Mammary epithelial cell (primary cell): Measurements from ENCODE around the gene ERI3.

Experiments
- CTCF ChIP-seq, 2 donors: IDR thresholded peaks in 1 of 2; conservative IDR thresholded peaks in 1 of 2; 2 replicates each; pipeline ENCODE4 v1.5.1; 2011 to 2012; ENCODE audit warnings: inconsistent platforms in 2 of 2, low read length in 2 of 2, mild to moderate bottlenecking in 2 of 2, control low read depth in 1 of 2, low read depth in 1 of 2; ENCODE audit not compliant: insufficient read depth in 1 of 2; ENCODE audit errors: extremely low read depth in 1 of 2
- EZH2 ChIP-seq: IDR thresholded peaks from 2 replicates; pipeline ENCODE4 v1.6.1; 2012; ENCODE audit warnings: low read length, inconsistent platforms, borderline replicate concordance

DNA sequence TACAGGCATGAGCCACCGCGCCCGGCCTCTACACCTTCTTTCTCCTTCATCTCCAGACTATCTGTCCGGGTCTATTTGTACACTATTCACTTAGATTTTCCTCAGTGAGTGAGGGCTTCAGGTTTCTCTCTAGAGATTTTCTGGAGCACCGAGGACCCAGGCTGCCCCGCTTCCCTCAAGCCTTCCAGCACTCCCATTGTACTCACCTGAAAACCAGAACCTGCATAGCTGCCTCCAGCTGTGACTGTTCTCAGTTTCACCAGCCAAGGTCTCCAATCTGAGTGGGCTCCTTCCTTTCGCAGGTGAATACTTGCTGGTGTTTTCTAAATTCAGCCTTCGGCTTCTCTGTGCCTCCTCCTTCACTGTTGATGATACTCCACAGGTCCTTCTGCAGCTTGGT is 154.7 kb downstream of the ERI3 start:
- TF ChIP-seq CTCF (conservative IDR thresholded peaks at IDR 0.05 in 1 of 2, IDR thresholded peaks at IDR 0.05 in 1 of 2; ENCODE audit: extremely low read depth in 1 of 2, insufficient read depth in 1 of 2, low read depth in 1 of 2, low read length in 2 of 2) (no peak), EZH2 (no peak)
